Glutamatergic neuron (in vitro differentiated cells): ENCODE data around the gene TREM2. TPM values are rescaled to one million over a fixed set of nuclear protein-coding genes. Genes with fewer than 3 reads are reported as not detected.

Source experiments
- DNase-seq: peaks from one replicate; pipeline ENCODE4 v3.0.0; 2022
- H3K27ac Mint-ChIP-seq: one replicate; pipeline ENCODE4 v1.8.0; 2020; ENCODE audit warnings: mild to moderate bottlenecking, mixed read lengths, inconsistent platforms; ENCODE audit not compliant: unreplicated experiment
- H3K27me3 Mint-ChIP-seq: one replicate; pipeline ENCODE4 v1.8.0; 2020; ENCODE audit warnings: mild to moderate bottlenecking, moderate library complexity, mixed read lengths, inconsistent platforms; ENCODE audit not compliant: unreplicated experiment
- H3K36me3 Mint-ChIP-seq: one replicate; pipeline ENCODE4 v1.8.0; 2020; ENCODE audit warnings: mild to moderate bottlenecking, mixed read lengths, inconsistent platforms; ENCODE audit not compliant: unreplicated experiment
- H3K4me1 Mint-ChIP-seq: one replicate; pipeline ENCODE4 v1.8.0; 2020; ENCODE audit warnings: mild to moderate bottlenecking, low read depth, mixed read lengths, inconsistent platforms; ENCODE audit not compliant: unreplicated experiment
- H3K4me3 Mint-ChIP-seq: one replicate; pipeline ENCODE4 v1.8.0; 2020; ENCODE audit warnings: mild to moderate bottlenecking, mixed read lengths, inconsistent platforms; ENCODE audit not compliant: unreplicated experiment
- H3K9me3 Mint-ChIP-seq: one replicate; pipeline ENCODE4 v1.8.0; 2020; ENCODE audit warnings: mild to moderate bottlenecking, moderate library complexity, mixed read lengths, inconsistent platforms; ENCODE audit not compliant: unreplicated experiment
- CTCF ChIP-seq: fragments of 200-600 bp; sonication (generic); IDR thresholded peaks from one replicate; pipeline ENCODE4 v1.5.0; 2021; ENCODE audit not compliant: partially characterized antibody, unreplicated experiment
- total RNA-seq: library from RNA; stranded (reverse); fragmentation: NEBNext Ultra II Directional; extraction: Animal tissue kit (Norgen Biotek cat#: 25700); gene quantifications from one replicate; pipeline ENCODE4 v1.2.1, GENCODE V29; 2021; ENCODE audit not compliant: unreplicated experiment

The TREM2 gene
- total RNA-seq, 1 donor from 2014 or later = not detected

GRCh38 chr6:41150671-41151070 lies 12.2 kb downstream of the TREM2 start:
- Mint-ChIP-seq H3K4me3 (no peak overlapping the region), H3K27ac (no peak overlapping the region), H3K4me1 (no peaks in the 10 kb centered on the region), H3K9me3 (no peaks in the 10 kb centered on the region), H3K36me3 (no peaks in the 10 kb centered on the region), H3K27me3 (peaks cover 7% of the 10 kb centered on the region)
- no peak for TF ChIP-seq CTCF
- DNase-seq = no peak

GRCh38 chr6:41147917-41148316 lies 15.0 kb downstream of the TREM2 start:
- Mint-ChIP-seq H3K9me3 (peaks cover 3% of the 10 kb centered on the region), H3K27me3 (peaks cover 7% of the 10 kb centered on the region), H3K4me1 (no peaks in the 10 kb centered on the region), H3K27ac (no peak overlapping the region), H3K4me3 (no peak overlapping the region), H3K36me3 (no peaks in the 10 kb centered on the region)
- DNase-seq = no peak
- no peak for TF ChIP-seq CTCF

GRCh38 chr6:41136911-41137310 lies 26.0 kb downstream of the TREM2 start:
- Mint-ChIP-seq H3K4me3 (no peak overlapping the region), H3K27ac (no peak overlapping the region), H3K27me3 (no peaks in the 10 kb centered on the region), H3K4me1 (no peaks in the 10 kb centered on the region), H3K36me3 (no peaks in the 10 kb centered on the region), H3K9me3 (no peaks in the 10 kb centered on the region)
- TF ChIP-seq CTCF = no peak
- no peak for DNase-seq

- no peak for TF ChIP-seq CTCF
- DNase-seq = no peak
- H3K36me3 Mint-ChIP-seq = no peaks in the 10 kb centered on the region
- no peaks in the 10 kb centered on the region for H3K27me3 Mint-ChIP-seq
- no peaks in the 10 kb centered on the region for H3K4me1 Mint-ChIP-seq
- H3K9me3 Mint-ChIP-seq = no peaks in the 10 kb centered on the region
- no peak overlapping the region for H3K4me3 Mint-ChIP-seq
- no peak overlapping the region for H3K27ac Mint-ChIP-seq
These were observed 27.7 kb downstream of the TREM2 start for GRCh38 chr6:41135062-41135832.

- TF ChIP-seq CTCF = no peak
- Mint-ChIP-seq H3K36me3 (no peaks in the 10 kb centered on the region), H3K4me3 (no peak overlapping the region), H3K4me1 (no peaks in the 10 kb centered on the region), H3K9me3 (no peaks in the 10 kb centered on the region), H3K27me3 (no peaks in the 10 kb centered on the region), H3K27ac (no peak overlapping the region)
- DNase-seq = no peak
These were observed 30.7 kb downstream of the TREM2 start for GRCh38 chr6:41132254-41132653.
